ENCODE data around the gene TNFRSF13B.

The TNFRSF13B gene

DNA sequence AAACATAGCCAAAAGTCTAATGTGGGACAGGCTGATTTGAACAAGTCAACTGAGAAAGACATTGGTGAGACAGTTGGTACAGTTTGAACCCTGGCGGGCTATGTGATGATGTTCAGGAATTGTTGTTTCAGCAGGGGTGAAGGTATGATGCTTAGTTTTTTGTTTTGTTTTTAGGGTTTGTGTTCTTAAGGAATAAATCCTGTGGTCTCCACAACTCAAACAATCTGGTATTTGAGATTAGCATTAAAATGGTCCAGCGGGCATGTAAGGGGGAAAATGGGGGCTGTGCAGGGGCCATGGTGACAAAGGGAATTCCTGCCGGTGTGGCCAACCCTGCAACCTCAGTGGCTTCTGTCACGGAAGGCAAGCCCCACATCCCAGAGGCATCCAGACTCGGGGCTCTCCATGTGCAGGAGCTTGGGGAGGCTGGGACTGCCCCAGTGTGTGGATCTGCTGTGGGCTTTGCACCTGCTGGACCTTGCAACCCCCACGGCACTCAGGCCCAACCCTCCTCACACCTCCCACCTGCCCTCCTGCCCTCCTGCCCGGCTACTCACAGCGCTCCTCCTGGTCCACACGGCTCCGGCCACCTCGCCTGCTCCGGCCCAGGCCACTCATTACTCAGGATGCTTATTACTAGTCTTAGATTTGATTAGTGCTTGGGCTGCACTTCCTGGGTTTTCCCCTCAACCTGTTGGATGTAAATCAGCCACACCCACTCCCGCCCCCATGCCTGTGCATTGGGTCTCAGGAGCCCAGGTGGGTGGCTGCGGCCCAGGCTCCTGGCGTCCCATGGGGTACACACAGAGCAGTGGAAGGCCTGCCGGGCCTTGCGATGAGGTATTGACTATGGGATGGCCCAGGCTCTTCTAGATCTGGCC lies at the start of gene TNFRSF13B:
Gene TNFRSF13B (minus strand): TSS at position 661 of the 881 bp plus-strand sequence. CDS start 43 bp downstream, at position 618.
- Histone ChIP-seq H3K27me3 (ENCODE audit: insufficient read depth, low read length) (no peaks in the 10 kb centered on the region), H3K4me1 (ENCODE audit: insufficient read depth, low read length, severe bottlenecking) (peaks cover 81% of the 10 kb centered on the region), H2AFZ (ENCODE audit: low read length) (no peak within 1 kb of the TSS), H4K20me1 (ENCODE audit: insufficient read depth, low read length) (no peaks in the 10 kb centered on the region), H3K4me2 (ENCODE audit: low read length) (peak within 1 kb of the TSS; percentile 79), H3K9me3 (ENCODE audit: low read length) (no peaks in the 10 kb centered on the region), H3K4me3 (ENCODE audit: low read depth, low read length, poor library complexity, severe bottlenecking) (peak within 1 kb of the TSS; percentile 67), H3F3A (ENCODE audit: insufficient read depth, low read length) (no peaks in the 10 kb centered on the region), H3K9ac (ENCODE audit: low read length) (peak within 1 kb of the TSS; percentile 66), H3K27ac (ENCODE audit: low read depth, low read length, poor library complexity, severe bottlenecking) (peak within 1 kb of the TSS; percentile 92), H3K36me3 (ENCODE audit: insufficient read depth, low read length) (peaks cover 5% of the 10 kb centered on the region; the same call in 1 of the 2 replicates), H3K79me2 (ENCODE audit: insufficient read depth, low read length) (peaks cover 4% of the 10 kb centered on the region; the same call in 1 of the 2 replicates), H3K9me2 (ENCODE audit: low read depth, low read length) (no peaks in the 10 kb centered on the region)
- TF ChIP-seq EZH2 (IDR thresholded peaks at IDR 0.05; ENCODE audit: borderline replicate concordance, low read length), result no peak

GRCh38 chr17:17021194-17021863 lies 49.4 kb upstream of the TNFRSF13B start:
- H2AFZ ChIP-seq (ENCODE audit: low read length), result no peak overlapping the region
- H3K27ac ChIP-seq (ENCODE audit: low read depth, low read length, poor library complexity, severe bottlenecking), result no peak overlapping the region
- H3F3A ChIP-seq (ENCODE audit: insufficient read depth, low read length), result no peaks in the 10 kb centered on the region
- no peaks in the 10 kb centered on the region for H3K79me2 ChIP-seq (ENCODE audit: insufficient read depth, low read length)
- no peaks in the 10 kb centered on the region for H3K36me3 ChIP-seq (ENCODE audit: insufficient read depth, low read length)
- H3K9ac ChIP-seq (ENCODE audit: low read length), result no peak overlapping the region
- H3K4me3 ChIP-seq (ENCODE audit: low read depth, low read length, poor library complexity, severe bottlenecking), result no peak overlapping the region
- no peaks in the 10 kb centered on the region for H3K9me2 ChIP-seq (ENCODE audit: low read depth, low read length)
- no peak overlapping the region for H3K4me2 ChIP-seq (ENCODE audit: low read length)
- peaks cover 4% of the 10 kb centered on the region for H3K27me3 ChIP-seq (ENCODE audit: insufficient read depth, low read length)
- no peaks in the 10 kb centered on the region for H3K9me3 ChIP-seq (ENCODE audit: low read length)
- no peaks in the 10 kb centered on the region for H4K20me1 ChIP-seq (ENCODE audit: insufficient read depth, low read length)
- no peaks in the 10 kb centered on the region for H3K4me1 ChIP-seq (ENCODE audit: insufficient read depth, low read length, severe bottlenecking)
- TF ChIP-seq CTCF (IDR thresholded peaks at IDR 0.05; ENCODE audit: low read length) (no peak), EZH2 (IDR thresholded peaks at IDR 0.05; ENCODE audit: borderline replicate concordance, low read length) (no peak)

DNA sequence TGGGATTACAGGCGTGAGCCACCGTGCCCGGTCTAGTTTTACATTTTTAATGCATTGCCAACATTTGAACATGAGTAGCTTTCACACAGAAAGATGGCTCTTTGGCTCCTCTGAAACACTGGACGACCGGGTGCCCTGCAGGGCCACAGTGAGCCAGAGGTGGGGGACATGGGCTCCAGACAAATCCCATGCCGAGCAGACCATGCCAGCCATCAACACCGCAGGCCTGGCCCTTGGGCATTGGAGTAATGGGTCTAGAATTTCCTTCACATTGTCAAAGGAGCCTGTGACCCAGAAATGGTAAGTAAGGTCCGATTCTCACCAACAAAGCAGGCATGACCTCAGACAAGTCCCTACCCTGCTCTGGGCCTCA lies 48.9 kb upstream of the TNFRSF13B start:
- no peaks in the 10 kb centered on the region for H4K20me1 ChIP-seq (ENCODE audit: insufficient read depth, low read length)
- H3K9me2 ChIP-seq (ENCODE audit: low read depth, low read length), result no peaks in the 10 kb centered on the region
- H3K36me3 ChIP-seq (ENCODE audit: insufficient read depth, low read length), result no peaks in the 10 kb centered on the region
- no peaks in the 10 kb centered on the region for H3K79me2 ChIP-seq (ENCODE audit: insufficient read depth, low read length)
- no peak overlapping the region for H3K27ac ChIP-seq (ENCODE audit: low read depth, low read length, poor library complexity, severe bottlenecking)
- H3K9ac ChIP-seq (ENCODE audit: low read length), result no peak overlapping the region
- H3K27me3 ChIP-seq (ENCODE audit: insufficient read depth, low read length), result peaks cover 4% of the 10 kb centered on the region
- TF ChIP-seq EZH2 (IDR thresholded peaks at IDR 0.05; ENCODE audit: borderline replicate concordance, low read length) (no peak), CTCF (IDR thresholded peaks at IDR 0.05; ENCODE audit: low read length) (no peak)
- H3F3A ChIP-seq (ENCODE audit: insufficient read depth, low read length), result no peaks in the 10 kb centered on the region
- no peaks in the 10 kb centered on the region for H3K4me1 ChIP-seq (ENCODE audit: insufficient read depth, low read length, severe bottlenecking)
- no peak overlapping the region for H3K4me2 ChIP-seq (ENCODE audit: low read length)
- no peak overlapping the region for H2AFZ ChIP-seq (ENCODE audit: low read length)
- H3K9me3 ChIP-seq (ENCODE audit: low read length), result no peaks in the 10 kb centered on the region
- no peak overlapping the region for H3K4me3 ChIP-seq (ENCODE audit: low read depth, low read length, poor library complexity, severe bottlenecking)
